Esophagus muscularis mucosa (tissue), 4 donors: ENCODE measurements around the gene CNPY4. TPM values are rescaled to one million over a fixed set of nuclear protein-coding genes. Genes with fewer than 3 reads are reported as not detected.

Source experiments
- DNase-seq: peaks from one replicate; pipeline ENCODE4 v3.0.0-alpha.2; 2017; ENCODE audit errors: extremely low spot score
- H3K27ac ChIP-seq, 4 donors: fragments of 200-600 bp; sonication (generic); replicated peaks in 1 of 4; 1 replicate in 3 of 4; 2 replicates in 1 of 4; pipeline ENCODE4 v1.5.1; 2016 to 2019; ENCODE audit warnings: mild to moderate bottlenecking in 1 of 4
- H3K27me3 ChIP-seq, 4 donors: fragments of 200-600 bp; sonication (generic); one replicate each; pipeline versions ENCODE4 v1.5.1 to v1.6.0; 2016 to 2019
- H3K36me3 ChIP-seq, 4 donors: fragments of 200-600 bp; sonication (generic); one replicate each; pipeline ENCODE4 v1.5.1; 2016 to 2019
- H3K4me1 ChIP-seq, 4 donors: fragments of 200-600 bp; sonication (generic); one replicate each; pipeline ENCODE4 v1.5.1; 2016 to 2019
- H3K4me3 ChIP-seq, 4 donors: fragments of 200-600 bp; sonication (generic); 1 replicate in 2 of 4; 2 replicates in 2 of 4; pipeline ENCODE4 v1.5.1; 2016 to 2019; ENCODE audit warnings: mild to moderate bottlenecking in 4 of 4, moderate library complexity in 1 of 4
- H3K9me3 ChIP-seq, 4 donors: fragments of 200-600 bp; sonication (generic); 1 replicate in 3 of 4; 2 replicates in 1 of 4; pipeline ENCODE4 v1.5.1; 2016 to 2019
- EP300 ChIP-seq: sonication (generic); formaldehyde crosslinking; IDR thresholded peaks from one replicate; pipeline ENCODE4 v1.6.1; 2017; ENCODE audit warnings: antibody characterized with exemption
- POLR2A ChIP-seq: fragments of 450-650 bp; IDR thresholded peaks from one replicate; pipeline ENCODE4 v1.6.1; 2017; ENCODE audit warnings: antibody characterized with exemption, moderate library complexity, mild to moderate bottlenecking, low read depth
- WGBS: methylation state at CpG from one replicate; pipeline ENCODE4 v1.1.5; 2018; 5-methylcytosine and 5-hydroxymethylcytosine counted together
- intact Hi-C: fragments of 100-400 bp; cut with DNase I; formaldehyde crosslinking; loops from one replicate; pipeline ENCODE4 v1.15.1; 2023
- small RNA-seq, 3 donors: library from RNA; depleted of rRNA; stranded (forward); fragments of <200 nt; gene quantifications; one replicate each; pipeline ENCODE3, GENCODE V24; 2016
- total RNA-seq, 4 donors: library from RNA; depleted of rRNA; stranded (reverse); fragments of >200 nt; gene quantifications; one replicate each; pipeline versions ENCODE4 v1.1.0 to v1.2.1, GENCODE V29; 2016
- TF ChIP-seq, protein P1 (sequence below), 3 experiments: fragments of 200-600 bp in 2 of 3; fragments of 450-650 bp in 1 of 3; sonication (generic) in 2 of 3; IDR thresholded peaks; one replicate each; pipeline ENCODE4 v1.5.1; 2017 to 2019; ENCODE audit warnings: antibody characterized with exemption in 3 of 3, mild to moderate bottlenecking in 2 of 3, moderate library complexity in 1 of 3

The CNPY4 gene
- total RNA-seq, 4 donors from 2014 or later = 8.3 to 16.2 (median 13.3) TPM

DNA sequence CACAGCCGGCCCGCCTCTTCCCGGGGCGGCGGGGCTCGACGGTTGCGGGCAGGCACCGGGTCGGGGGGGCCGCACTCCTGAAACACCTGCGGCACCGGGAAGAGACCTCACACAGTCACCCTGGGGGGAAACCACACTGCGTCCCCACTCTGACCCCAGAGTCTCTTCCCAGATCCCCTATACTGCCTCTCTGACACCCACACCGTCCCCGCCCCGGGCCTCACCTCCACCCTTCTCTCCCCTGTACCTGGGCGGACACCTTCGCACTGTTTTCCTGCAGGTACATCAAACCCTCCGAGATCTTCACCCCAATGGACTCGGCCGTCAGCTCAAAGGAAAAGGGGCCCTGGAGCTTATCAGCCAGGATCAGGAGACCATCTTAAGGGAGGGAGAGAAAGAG, 52.4 kb downstream of the CNPY4 start:
- Histone ChIP-seq H3K4me1 (peaks cover 16 to 47% (median 39%) of the 10 kb centered on the region in 4 donors), H3K36me3 (no peaks in the 10 kb centered on the region), H3K4me3 (peak overlapping the region; percentile 53 to 64 (median 54)), H3K27me3 (peaks cover 0 to 24% (median 7%) of the 10 kb centered on the region in 4 donors), H3K27ac (no peak overlapping the region), H3K9me3 (no peaks in the 10 kb centered on the region)
- DNase-seq = no peak
- 62% methylated on average over 9 of the region's 22 CpGs for WGBS
- intact Hi-C loops = no loop called here
- no peak for TF ChIP-seq EP300
- TF ChIP-seq, protein P1, sequence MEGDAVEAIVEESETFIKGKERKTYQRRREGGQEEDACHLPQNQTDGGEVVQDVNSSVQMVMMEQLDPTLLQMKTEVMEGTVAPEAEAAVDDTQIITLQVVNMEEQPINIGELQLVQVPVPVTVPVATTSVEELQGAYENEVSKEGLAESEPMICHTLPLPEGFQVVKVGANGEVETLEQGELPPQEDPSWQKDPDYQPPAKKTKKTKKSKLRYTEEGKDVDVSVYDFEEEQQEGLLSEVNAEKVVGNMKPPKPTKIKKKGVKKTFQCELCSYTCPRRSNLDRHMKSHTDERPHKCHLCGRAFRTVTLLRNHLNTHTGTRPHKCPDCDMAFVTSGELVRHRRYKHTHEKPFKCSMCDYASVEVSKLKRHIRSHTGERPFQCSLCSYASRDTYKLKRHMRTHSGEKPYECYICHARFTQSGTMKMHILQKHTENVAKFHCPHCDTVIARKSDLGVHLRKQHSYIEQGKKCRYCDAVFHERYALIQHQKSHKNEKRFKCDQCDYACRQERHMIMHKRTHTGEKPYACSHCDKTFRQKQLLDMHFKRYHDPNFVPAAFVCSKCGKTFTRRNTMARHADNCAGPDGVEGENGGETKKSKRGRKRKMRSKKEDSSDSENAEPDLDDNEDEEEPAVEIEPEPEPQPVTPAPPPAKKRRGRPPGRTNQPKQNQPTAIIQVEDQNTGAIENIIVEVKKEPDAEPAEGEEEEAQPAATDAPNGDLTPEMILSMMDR (IDR thresholded peaks at IDR 0.05) = no peak

DNA sequence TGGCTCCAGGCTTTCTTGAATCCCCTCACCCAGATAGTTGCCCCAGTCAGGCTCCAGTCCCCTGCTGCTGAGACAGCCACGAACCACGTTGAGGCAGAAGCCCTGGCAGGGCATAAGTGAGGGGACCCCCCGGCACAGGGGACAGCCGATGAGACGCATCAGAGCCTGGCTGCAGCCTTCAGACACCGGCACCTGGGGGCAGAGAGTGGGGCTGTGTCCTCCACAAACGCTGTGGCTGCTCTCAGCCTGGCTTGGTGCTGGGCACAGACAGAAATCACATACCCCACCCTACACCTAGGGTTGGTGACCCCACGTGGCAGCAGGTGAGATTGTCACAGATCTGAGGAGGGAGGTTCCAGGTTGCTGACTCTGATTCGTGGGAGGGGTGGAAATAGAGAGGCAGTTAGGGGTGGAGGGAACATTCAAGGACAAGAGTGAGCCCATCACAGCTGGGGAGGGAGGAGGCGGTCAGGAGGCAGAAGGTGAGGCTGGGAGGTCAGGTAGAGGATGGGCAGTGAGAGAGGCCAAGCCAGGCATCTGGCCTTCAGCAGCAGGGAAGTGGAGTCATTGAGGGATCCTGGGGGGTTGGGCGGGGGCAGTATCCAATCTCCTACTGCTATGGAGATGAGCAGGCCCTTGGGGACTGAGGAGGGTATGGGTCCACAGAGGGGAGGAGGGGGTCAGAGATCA, 54.5 kb downstream of the CNPY4 start:
- no peak for DNase-seq
- intact Hi-C loops = no loop called here
- Histone ChIP-seq H3K36me3 (no peaks in the 10 kb centered on the region), H3K4me1 (peaks cover 21 to 41% (median 34%) of the 10 kb centered on the region in 4 donors), H3K27me3 (peaks cover 0 to 22% (median 7%) of the 10 kb centered on the region in 4 donors), H3K4me3 (no peak overlapping the region), H3K27ac (no peak overlapping the region), H3K9me3 (no peaks in the 10 kb centered on the region)
- WGBS = 93% methylated on average over 6 of the region's 11 CpGs
- TF ChIP-seq EP300 = no peak
- no peak for TF ChIP-seq POLR2A

DNA sequence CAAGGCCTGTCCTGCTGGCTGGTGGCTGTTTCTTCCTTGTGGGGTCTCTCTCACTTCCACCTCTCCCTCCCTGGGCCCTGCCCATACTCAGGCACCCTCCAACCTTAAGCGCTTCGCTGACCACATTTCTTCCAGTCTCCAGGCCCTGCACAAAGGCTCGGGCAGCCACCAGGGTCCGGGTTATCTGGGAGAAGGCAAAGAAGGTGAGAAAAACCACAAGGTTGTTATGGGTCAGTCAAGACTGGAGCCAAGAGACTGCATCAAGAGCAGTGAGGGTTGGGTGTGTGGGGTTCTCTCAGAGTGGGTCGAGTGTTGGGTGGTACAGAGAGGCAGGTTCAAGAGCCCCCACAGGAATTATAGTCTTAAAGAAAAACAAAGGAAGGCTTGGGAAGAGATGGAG, 55.1 kb downstream of the CNPY4 start:
- Histone ChIP-seq H3K27ac (no peak overlapping the region), H3K27me3 (peaks cover 0 to 22% (median 7%) of the 10 kb centered on the region in 4 donors), H3K36me3 (no peaks in the 10 kb centered on the region), H3K9me3 (no peaks in the 10 kb centered on the region), H3K4me1 (peaks cover 21 to 39% (median 30%) of the 10 kb centered on the region in 4 donors), H3K4me3 (no peak overlapping the region)
- no peak for DNase-seq
- intact Hi-C loops = no loop called here
- WGBS = 87% methylated on average over 5 of the region's 5 CpGs
- TF ChIP-seq EP300 = no peak

Small RNA genes lying within 50 kb of the gene (small RNA-seq; reads per million reads assigned to genes)
- gene MIR106B (50.4 to 64.0 (median 59.8) reads per million in 3 donors), gene MIR25 (1,008 to 1,328 (median 1,111) reads per million in 3 donors), gene MIR93 (130 to 153 (median 147) reads per million in 3 donors)

Other genes with a start within 250 kb of the CNPY4 start
- gene OR2AE1, start 242.6 kb upstream of the CNPY4 start, total RNA-seq = under 1 TPM in 1 of 4 donors, not detected in 3; 0.65 TPM
- gene TRIM4, start 200.1 kb upstream of the CNPY4 start, total RNA-seq = 10 to 100 TPM; 21.2 to 27.8 (median 24.7) TPM
- gene GJC3, start 190.0 kb upstream of the CNPY4 start, total RNA-seq = not detected
- gene AZGP1, start 143.6 kb upstream of the CNPY4 start, total RNA-seq = 1 to 10 TPM; 2.5 to 3.4 (median 3.0) TPM
- 10 to 100 TPM; 22.7 to 27.0 (median 24.0) TPM for gene ZKSCAN1, start 104.0 kb upstream of the CNPY4 start, total RNA-seq
- 10 to 100 TPM; 12.9 to 18.4 (median 16.1) TPM for gene ZSCAN21, start 69.9 kb upstream of the CNPY4 start, total RNA-seq
- 10 to 100 TPM; 15.6 to 25.3 (median 20.7) TPM for gene ZNF3, start 37.9 kb upstream of the CNPY4 start, total RNA-seq
- 10 to 100 TPM; 49.4 to 97.6 (median 73.7) TPM for gene COPS6, start 30.7 kb upstream of the CNPY4 start, total RNA-seq
- 10 to 100 TPM; 35.3 to 60.3 (median 41.1) TPM for gene MCM7, start 18.2 kb upstream of the CNPY4 start, total RNA-seq
- 10 to 100 TPM; 19.9 to 31.7 (median 26.1) TPM for gene AP4M1, start 18.0 kb upstream of the CNPY4 start, total RNA-seq
- gene TAF6, start 276 bp upstream of the CNPY4 start, total RNA-seq = 10 to 100 TPM; 48.5 to 92.1 (median 77.8) TPM
- 1 to 10 TPM; 3.1 to 8.8 (median 5.0) TPM for gene MBLAC1, start 7.3 kb downstream of the CNPY4 start, total RNA-seq
- gene LAMTOR4, start 29.3 kb downstream of the CNPY4 start, total RNA-seq = 100 to 1,000 TPM; 117 to 184 (median 152) TPM
- 1 to 10 TPM; 5.5 to 8.8 (median 6.8) TPM for gene TRAPPC14, start 39.1 kb downstream of the CNPY4 start, total RNA-seq
- gene GAL3ST4, start 49.0 kb downstream of the CNPY4 start, total RNA-seq = 1 to 10 TPM; 1.6 to 7.3 (median 2.8) TPM
- 1 to 10 TPM in 1 of 4 donors, under 1 TPM in 3; 0.33 to 1.0 (median 0.71) TPM for gene GPC2, start 57.7 kb downstream of the CNPY4 start, total RNA-seq
- under 1 TPM in 3 of 4 donors, not detected in 1; 0.13 to 0.92 (median 0.50) TPM for gene STAG3, start 58.3 kb downstream of the CNPY4 start, total RNA-seq
- 1 to 10 TPM in 2 of 4 donors, under 1 TPM in 1, not detected in 1; 0.23 to 1.5 (median 1.4) TPM for gene PVRIG, start 100.3 kb downstream of the CNPY4 start, total RNA-seq
- gene SPDYE3, start 188.1 kb downstream of the CNPY4 start, total RNA-seq = not detected
- gene PILRB, start 238.5 kb downstream of the CNPY4 start, total RNA-seq = 10 to 100 TPM; 13.5 to 33.6 (median 20.7) TPM